ENCODE data around the gene ALX4.

DNA sequence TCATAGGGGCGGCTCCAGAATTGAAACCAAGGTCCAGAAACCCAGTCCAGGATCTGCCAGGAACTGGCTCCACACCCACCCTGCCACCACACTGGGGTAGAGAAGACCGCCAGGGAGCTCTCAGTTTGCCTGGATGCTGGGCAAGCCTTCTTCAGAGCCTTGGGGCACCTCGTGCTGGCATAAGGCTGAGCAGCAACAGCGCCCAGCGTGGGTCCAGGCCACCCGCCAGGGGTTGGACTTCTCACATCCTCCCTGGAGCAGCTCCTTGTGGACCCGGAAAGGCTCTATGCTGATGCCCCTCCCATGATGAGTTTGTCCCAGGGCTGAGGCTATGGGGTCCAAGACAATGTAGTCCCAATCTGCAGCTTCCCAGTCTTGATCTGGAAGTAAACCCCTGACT lies 29.7 kb downstream of the ALX4 start:
- TF ChIP-seq, protein P1, sequence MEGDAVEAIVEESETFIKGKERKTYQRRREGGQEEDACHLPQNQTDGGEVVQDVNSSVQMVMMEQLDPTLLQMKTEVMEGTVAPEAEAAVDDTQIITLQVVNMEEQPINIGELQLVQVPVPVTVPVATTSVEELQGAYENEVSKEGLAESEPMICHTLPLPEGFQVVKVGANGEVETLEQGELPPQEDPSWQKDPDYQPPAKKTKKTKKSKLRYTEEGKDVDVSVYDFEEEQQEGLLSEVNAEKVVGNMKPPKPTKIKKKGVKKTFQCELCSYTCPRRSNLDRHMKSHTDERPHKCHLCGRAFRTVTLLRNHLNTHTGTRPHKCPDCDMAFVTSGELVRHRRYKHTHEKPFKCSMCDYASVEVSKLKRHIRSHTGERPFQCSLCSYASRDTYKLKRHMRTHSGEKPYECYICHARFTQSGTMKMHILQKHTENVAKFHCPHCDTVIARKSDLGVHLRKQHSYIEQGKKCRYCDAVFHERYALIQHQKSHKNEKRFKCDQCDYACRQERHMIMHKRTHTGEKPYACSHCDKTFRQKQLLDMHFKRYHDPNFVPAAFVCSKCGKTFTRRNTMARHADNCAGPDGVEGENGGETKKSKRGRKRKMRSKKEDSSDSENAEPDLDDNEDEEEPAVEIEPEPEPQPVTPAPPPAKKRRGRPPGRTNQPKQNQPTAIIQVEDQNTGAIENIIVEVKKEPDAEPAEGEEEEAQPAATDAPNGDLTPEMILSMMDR (IDR thresholded peaks at IDR 0.05): no peak
- TF ChIP-seq POLR2A (IDR thresholded peaks at IDR 0.05) (no peak), POLR2AphosphoS5 (IDR thresholded peaks at IDR 0.05) (no peak), EP300 (IDR thresholded peaks at IDR 0.05) (no peak)

Measured in gastroesophageal sphincter (tissue), 3 donors.